Loucy (cell line): ENCODE measurements around the gene C1orf52.

ENCODE experiments used
- H2AFZ ChIP-seq: fragments of 200-600 bp; sonication (generic); 2 replicates; pipeline ENCODE4 v1.6.0; 2016; ENCODE audit warnings: antibody characterized with exemption, mild to moderate bottlenecking, low read length, moderate library complexity
- H3F3A ChIP-seq: fragments of 200-600 bp; 2 replicates; pipeline ENCODE4 v1.6.0; 2016; ENCODE audit warnings: antibody characterized with exemption, low read depth, mild to moderate bottlenecking
- H3K27me3 ChIP-seq: fragments of 200-600 bp; sonication (generic); 2 replicates; pipeline ENCODE4 v1.6.1; 2014; ENCODE audit warnings: low read length, mild to moderate bottlenecking; ENCODE audit not compliant: insufficient read depth, poor library complexity, severe bottlenecking
- H3K36me3 ChIP-seq: fragments of 200-600 bp; sonication (generic); 2 replicates; pipeline ENCODE4 v1.6.1; 2016; ENCODE audit warnings: low read length; ENCODE audit not compliant: insufficient read depth
- H3K4me1 ChIP-seq: fragments of 200-600 bp; sonication (generic); 2 replicates; pipeline ENCODE4 v1.5.1; 2014; ENCODE audit warnings: low read length, mild to moderate bottlenecking; ENCODE audit not compliant: insufficient read depth, poor library complexity, severe bottlenecking
- H3K4me2 ChIP-seq: fragments of 200-600 bp; sonication (generic); 2 replicates; pipeline ENCODE4 v1.6.0; 2014; ENCODE audit warnings: antibody characterized with exemption, low read length, low read depth, mild to moderate bottlenecking; ENCODE audit not compliant: poor library complexity, severe bottlenecking
- H3K4me3 ChIP-seq: fragments of 200-600 bp; sonication (generic); 2 replicates; pipeline ENCODE4 v1.5.1; 2014; ENCODE audit warnings: low read length, mild to moderate bottlenecking, mixed read lengths; ENCODE audit not compliant: poor library complexity, severe bottlenecking
- H3K79me2 ChIP-seq: fragments of 200-600 bp; sonication (generic); 2 replicates; pipeline ENCODE4 v1.6.1; 2014; ENCODE audit warnings: low read length; ENCODE audit not compliant: insufficient read depth
- H3K9ac ChIP-seq: fragments of 200-600 bp; sonication (generic); 2 replicates; pipeline ENCODE4 v1.6.0; 2014; ENCODE audit warnings: mild to moderate bottlenecking, low read depth, low read length, moderate library complexity; ENCODE audit not compliant: poor library complexity, severe bottlenecking
- H3K9me2 ChIP-seq: fragments of 200-600 bp; sonication (generic); replicated peaks from 2 replicates; pipeline ENCODE4 v1.6.1; 2016; ENCODE audit warnings: low read depth, low read length, mixed read lengths
- H3K9me3 ChIP-seq: fragments of 200-600 bp; sonication (generic); 2 replicates; pipeline ENCODE4 v1.6.1; 2014; ENCODE audit warnings: mild to moderate bottlenecking, antibody characterized with exemption, low read length, low read depth; ENCODE audit not compliant: insufficient read depth
- H4K20me1 ChIP-seq: fragments of 200-600 bp; sonication (generic); 2 replicates; pipeline ENCODE4 v1.6.0; 2014; ENCODE audit warnings: antibody characterized with exemption, low read length, mild to moderate bottlenecking; ENCODE audit not compliant: insufficient read depth, poor library complexity, severe bottlenecking
- CTCF ChIP-seq: fragments of 200-600 bp; sonication (generic); conservative IDR thresholded peaks from 2 replicates; pipeline ENCODE4 v1.5.1; 2014; ENCODE audit warnings: mild to moderate bottlenecking, antibody characterized with exemption, low read length
- EZH2phosphoT487 ChIP-seq: fragments of 200-600 bp; IDR thresholded peaks from 2 replicates; pipeline ENCODE4 v1.6.1; 2018; ENCODE audit warnings: antibody characterized with exemption, mild to moderate bottlenecking, moderate library complexity, borderline replicate concordance

Gene C1orf52

GRCh38 chr1:85245456-85245855 lies 14.0 kb downstream of the C1orf52 start:
- no peaks in the 10 kb centered on the region for H3K36me3 ChIP-seq
- H3K9me3 ChIP-seq = no peaks in the 10 kb centered on the region; the same call in 1 of the 2 replicates
- H3K4me1 ChIP-seq = peaks cover 28% of the 10 kb centered on the region
- H4K20me1 ChIP-seq = no peaks in the 10 kb centered on the region
- H3K27me3 ChIP-seq = no peaks in the 10 kb centered on the region
- no peaks in the 10 kb centered on the region for H3K9me2 ChIP-seq
- peak overlapping the region; percentile 43 for H3K4me2 ChIP-seq
- H3K79me2 ChIP-seq = no peaks in the 10 kb centered on the region
- H2AFZ ChIP-seq = no peak overlapping the region
- peak overlapping the region; percentile 7 for H3K9ac ChIP-seq
- H3K4me3 ChIP-seq = no peak overlapping the region
- TF ChIP-seq EZH2phosphoT487 (no peak), CTCF (no peak)
- H3F3A ChIP-seq = peaks cover 4% of the 10 kb centered on the region; the same call in 1 of the 2 replicates

- TF ChIP-seq EZH2phosphoT487 (no peak), CTCF (no peak)
- Histone ChIP-seq H3K79me2 (no peaks in the 10 kb centered on the region), H3K9me3 (no peaks in the 10 kb centered on the region; the same call in 1 of the 2 replicates), H4K20me1 (no peaks in the 10 kb centered on the region), H3K9ac (peak overlapping the region; percentile 7), H3K4me2 (peak overlapping the region; percentile 43), H2AFZ (peak overlapping the region; percentile 85), H3K4me1 (peaks cover 29% of the 10 kb centered on the region), H3K36me3 (no peaks in the 10 kb centered on the region), H3K9me2 (no peaks in the 10 kb centered on the region), H3F3A (peaks cover 4% of the 10 kb centered on the region; the same call in 1 of the 2 replicates), H3K4me3 (no peak overlapping the region), H3K27me3 (no peaks in the 10 kb centered on the region)
These were observed 15.0 kb downstream of the C1orf52 start for GRCh38 chr1:85244271-85245061.

- Histone ChIP-seq H3K36me3 (no peaks in the 10 kb centered on the region), H3K27me3 (no peaks in the 10 kb centered on the region), H3F3A (peaks cover 4% of the 10 kb centered on the region; the same call in 1 of the 2 replicates), H3K4me3 (no peak overlapping the region), H3K4me2 (no peak overlapping the region), H3K9me3 (no peaks in the 10 kb centered on the region), H4K20me1 (no peaks in the 10 kb centered on the region), H3K9me2 (no peaks in the 10 kb centered on the region), H3K79me2 (no peaks in the 10 kb centered on the region), H3K4me1 (peaks cover 29% of the 10 kb centered on the region), H2AFZ (peak overlapping the region; percentile 85; the same call in 1 of the 2 replicates), H3K9ac (no peak overlapping the region)
- TF ChIP-seq CTCF (no peak), EZH2phosphoT487 (no peak)
These were observed 16.1 kb downstream of the C1orf52 start for GRCh38 chr1:85243372-85243771.
